Astrocyte of the spinal cord (primary cell): ENCODE measurements around the gene ASIC3.
"Not testable (repeated sequence)": the region's sequence is repeated elsewhere in the genome, so short reads cannot be mapped to it uniquely, and the experiment has no call there.

Source experiments
- DNase-seq: peaks from one replicate; pipeline ENCODE4 v3.0.0; 2011; ENCODE audit warnings: low read depth, low spot score
- H3K4me3 ChIP-seq: 2 replicates; pipeline ENCODE4 v1.5.1; 2011; ENCODE audit warnings: low read depth, mild to moderate bottlenecking, low read length, moderate library complexity
- in situ Hi-C: cut with HindIII; loops from 2 replicates; pipeline ENCODE4 v1.10.0; 2017; ENCODE audit warnings: low sequenced_read_pairs
- TF ChIP-seq, protein P1 (sequence below): IDR thresholded peaks from 2 replicates; pipeline ENCODE4 v1.5.1; 2012; ENCODE audit warnings: low read depth, mild to moderate bottlenecking, low read length, inconsistent platforms

The ASIC3 gene

DNA sequence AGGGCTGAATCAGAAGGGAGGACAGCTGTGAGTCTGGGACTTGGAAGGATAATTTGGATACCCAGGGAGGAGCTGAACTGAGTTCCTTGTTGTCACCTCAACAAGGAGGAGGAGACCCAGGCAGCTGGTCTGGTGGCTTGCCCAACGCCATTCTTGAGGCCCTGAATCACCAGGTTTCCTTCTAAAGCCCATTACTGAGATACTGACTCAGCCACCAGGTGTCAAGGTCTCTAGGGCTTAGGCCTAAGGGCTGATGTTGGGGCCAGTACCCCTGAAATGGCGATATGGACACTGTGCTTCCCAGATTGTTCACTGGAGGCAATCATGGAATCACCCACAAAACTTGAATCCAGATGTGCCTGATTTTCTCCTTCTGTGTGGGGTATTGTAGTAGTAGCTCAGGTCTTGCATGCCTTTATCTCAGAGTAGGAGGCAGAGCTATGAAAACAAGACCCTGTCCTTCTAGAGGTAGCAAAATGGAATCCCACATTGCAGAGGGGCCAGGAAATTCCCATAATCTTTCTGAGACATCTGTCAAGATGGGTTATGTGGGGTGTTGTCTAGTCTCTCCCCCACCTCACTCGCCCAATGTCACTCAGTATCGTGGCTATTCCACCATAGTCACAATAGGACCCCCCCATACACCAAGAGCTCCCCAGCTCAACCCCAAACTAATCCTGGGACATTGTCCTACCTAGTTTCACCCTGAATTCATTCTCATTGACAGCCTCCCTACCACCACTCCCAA, 22.2 kb upstream of the ASIC3 start:
- peak; percentile 18 for DNase-seq
- TF ChIP-seq, protein P1, sequence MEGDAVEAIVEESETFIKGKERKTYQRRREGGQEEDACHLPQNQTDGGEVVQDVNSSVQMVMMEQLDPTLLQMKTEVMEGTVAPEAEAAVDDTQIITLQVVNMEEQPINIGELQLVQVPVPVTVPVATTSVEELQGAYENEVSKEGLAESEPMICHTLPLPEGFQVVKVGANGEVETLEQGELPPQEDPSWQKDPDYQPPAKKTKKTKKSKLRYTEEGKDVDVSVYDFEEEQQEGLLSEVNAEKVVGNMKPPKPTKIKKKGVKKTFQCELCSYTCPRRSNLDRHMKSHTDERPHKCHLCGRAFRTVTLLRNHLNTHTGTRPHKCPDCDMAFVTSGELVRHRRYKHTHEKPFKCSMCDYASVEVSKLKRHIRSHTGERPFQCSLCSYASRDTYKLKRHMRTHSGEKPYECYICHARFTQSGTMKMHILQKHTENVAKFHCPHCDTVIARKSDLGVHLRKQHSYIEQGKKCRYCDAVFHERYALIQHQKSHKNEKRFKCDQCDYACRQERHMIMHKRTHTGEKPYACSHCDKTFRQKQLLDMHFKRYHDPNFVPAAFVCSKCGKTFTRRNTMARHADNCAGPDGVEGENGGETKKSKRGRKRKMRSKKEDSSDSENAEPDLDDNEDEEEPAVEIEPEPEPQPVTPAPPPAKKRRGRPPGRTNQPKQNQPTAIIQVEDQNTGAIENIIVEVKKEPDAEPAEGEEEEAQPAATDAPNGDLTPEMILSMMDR, result no peak
- in situ Hi-C loops, result no loop called here
- H3K4me3 ChIP-seq, result no peak overlapping the region

DNA sequence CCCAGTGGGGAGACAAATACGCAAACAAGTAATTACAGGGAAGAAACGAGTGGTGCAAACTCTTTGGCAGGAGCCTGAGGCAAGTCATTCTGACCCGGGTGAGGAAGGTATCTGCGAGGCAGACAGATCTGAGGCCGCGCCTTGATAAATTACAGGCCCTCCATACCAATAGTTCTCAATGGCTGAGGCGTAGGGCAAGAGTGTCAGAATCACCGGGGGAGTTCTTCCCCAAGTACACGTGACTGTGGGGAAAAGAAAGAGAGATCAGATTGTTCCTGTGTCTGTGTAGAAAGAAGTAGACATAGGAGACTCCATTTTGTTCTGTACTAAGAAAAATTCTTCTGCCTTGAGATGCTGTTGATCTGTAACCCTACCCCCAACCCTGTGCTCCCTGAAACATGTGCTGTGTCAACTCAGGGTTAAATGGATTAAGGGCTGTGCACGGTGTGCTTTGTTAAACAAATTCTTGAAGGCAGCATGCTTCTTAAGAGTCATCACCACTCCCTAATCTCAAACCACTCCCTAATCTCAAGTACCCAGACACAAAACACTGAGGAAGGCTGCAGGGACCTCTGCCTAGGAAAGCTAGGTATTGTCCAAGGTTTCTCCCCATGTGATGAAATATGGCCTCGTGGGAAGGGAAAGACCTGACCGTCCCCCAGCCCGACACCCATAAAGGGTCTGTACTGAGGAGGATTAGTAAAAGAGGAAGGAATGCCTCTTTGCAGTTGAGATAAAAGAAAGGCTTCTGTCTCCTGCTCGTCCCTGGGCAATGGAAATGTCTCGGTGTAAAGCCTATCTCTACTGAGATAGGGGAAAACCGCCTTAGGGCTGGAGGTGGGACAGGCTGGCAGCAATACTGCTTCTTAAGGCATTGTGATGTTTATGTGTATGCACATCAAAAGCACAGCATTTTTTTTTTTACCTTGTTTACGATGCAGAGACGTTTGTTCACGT, 21.3 kb upstream of the ASIC3 start:
- DNase-seq, in situ Hi-C loops: not testable (repeated sequence)
- H3K4me3 ChIP-seq, result peak overlapping the region; percentile 88

DNA sequence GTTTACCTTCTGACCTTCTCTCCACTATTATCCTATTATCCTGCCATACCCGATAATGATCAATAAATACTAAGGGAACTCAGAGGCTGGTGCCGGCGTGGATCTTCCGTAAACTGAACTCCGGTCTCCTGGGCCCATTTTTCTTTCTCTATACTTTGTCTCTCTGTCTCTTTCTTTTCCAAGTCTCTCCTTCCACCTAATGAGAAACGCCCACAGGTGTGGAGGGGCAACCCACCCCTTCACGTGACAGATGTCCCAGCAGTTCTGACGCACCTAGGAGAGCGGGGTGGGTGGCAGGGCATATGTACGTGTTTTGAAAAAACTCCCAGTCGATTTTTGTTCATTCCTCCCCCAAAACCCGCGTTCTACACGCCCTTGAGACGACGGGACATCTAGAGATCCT, 20.6 kb upstream of the ASIC3 start:
- DNase-seq, in situ Hi-C loops: not testable (repeated sequence)
- peak overlapping the region; percentile 88 for H3K4me3 ChIP-seq

DNA sequence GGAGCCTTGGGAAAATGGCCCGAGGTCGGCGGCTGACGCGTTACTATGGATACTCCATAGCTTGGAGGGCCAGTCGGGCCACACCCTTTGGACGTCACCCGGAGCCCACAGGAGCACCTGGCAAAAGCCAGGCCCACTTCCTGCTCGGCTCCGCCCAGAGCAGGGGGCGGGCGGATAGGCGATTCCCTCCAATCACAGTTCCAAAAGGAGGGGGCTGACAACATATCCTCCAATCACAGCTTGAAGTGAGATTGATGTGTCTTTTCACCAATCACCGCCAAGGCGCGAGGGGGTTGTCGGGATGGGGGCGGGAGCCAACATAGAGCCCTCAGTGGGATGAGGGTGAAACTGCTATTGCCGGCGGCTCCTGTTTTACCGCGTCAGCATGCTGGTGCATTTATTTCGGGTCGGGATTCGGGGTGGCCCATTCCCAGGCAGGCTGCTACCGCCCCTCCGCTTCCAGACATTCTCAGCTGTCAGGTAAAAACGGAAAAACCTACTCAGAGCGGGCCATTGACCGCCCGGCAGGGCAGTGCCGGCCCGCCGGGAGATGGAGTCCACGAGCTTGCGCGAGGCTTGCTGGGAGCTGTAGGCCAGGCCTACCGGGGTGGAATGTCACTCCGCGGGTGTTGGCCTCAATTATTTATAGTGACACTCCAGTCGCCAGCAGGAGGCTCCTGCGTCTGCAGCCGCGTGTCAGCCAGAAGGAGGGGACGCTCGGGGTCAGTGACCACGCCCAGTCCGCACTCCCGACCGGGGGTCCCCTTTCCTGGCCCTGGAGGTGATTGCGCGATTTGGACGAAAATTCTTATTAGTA, 20.0 kb upstream of the ASIC3 start, which contains the start of gene ABCB8:
ABCB8 (plus strand) TSS at position 320 of the 817 bp plus-strand sequence; CDS start at position 386, 66 bp downstream.
- in situ Hi-C loops, result no loop called here
- TF ChIP-seq, protein P1, result peak; percentile 40
- H3K4me3 ChIP-seq, result peak within 1 kb of the TSS; percentile 88
- peak; percentile 100 for DNase-seq

DNA sequence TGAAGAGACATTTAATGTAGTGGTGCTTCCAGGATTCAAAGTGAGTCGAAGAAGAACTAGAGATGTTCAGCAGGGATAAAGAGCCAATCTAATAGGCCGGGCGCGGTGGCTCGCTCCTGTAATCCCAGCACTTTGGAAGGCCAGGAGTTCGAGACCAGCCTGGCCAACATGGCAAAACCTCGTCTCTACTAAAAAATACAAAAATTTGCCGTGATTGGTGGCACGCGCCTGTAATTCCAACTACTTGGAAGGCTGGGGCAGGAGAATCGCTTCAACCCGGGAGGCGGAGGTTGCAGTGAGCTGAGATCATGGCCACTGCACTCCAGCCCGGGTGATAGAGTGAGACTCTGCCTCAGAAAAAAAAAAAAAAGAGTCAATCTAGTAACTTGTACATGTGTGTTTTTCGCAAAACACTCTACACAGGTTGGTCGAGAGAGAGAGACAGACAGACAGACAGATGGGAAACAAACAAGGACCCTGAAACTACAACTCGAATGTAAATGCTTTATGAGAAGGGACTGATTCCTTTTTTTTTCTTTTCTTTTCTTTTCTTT, 19.3 kb upstream of the ASIC3 start:
- in situ Hi-C loops, result no loop called here
- peak overlapping the region; percentile 88 for H3K4me3 ChIP-seq
- TF ChIP-seq, protein P1, result no peak
- no peak for DNase-seq

DNA sequence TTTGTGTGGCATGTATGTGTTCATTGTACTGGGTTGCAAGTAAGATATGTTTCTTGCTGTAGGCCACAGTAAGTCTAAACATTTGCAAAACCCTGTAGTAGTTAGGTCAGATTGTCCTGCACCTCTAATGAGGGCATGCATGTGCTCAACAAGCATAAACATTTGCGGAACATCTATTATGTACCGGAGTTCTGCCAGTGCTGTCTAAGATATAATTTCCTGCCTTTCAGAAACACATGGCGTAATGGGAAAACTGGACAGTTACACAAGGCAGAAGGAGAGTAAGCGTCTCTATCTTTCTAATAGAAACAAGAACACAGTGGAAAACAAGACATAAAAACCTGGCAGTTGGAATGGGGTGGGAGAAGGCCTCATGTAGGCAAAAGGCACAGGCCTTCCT, 17.3 kb upstream of the ASIC3 start:
- TF ChIP-seq, protein P1, result no peak
- in situ Hi-C loops, result no loop called here
- DNase-seq, result no peak
- H3K4me3 ChIP-seq, result no peak overlapping the region
